Bronchial epithelial cell (primary cell): Measurements from ENCODE around the gene NIPBL. TPM values are rescaled to one million over a fixed set of nuclear protein-coding genes. Genes with fewer than 3 reads are reported as not detected.
"Not testable (repeated sequence)": the region's sequence is repeated elsewhere in the genome, so short reads cannot be mapped to it uniquely, and the experiment has no call there.

Experiments
- DNase-seq: peaks from one replicate; pipeline ENCODE4 v3.0.0-alpha.2; 2010; ENCODE audit warnings: low read depth
- FAIRE-seq: peaks from 2 replicates; lab custom pipeline; 2011; peaks lifted over from hg19 to GRCh38; lab: Jason Lieb, UNC
- H3K27me3 ChIP-seq: 2 replicates; pipeline ENCODE4 v1.5.1; 2011; ENCODE audit warnings: low read length; ENCODE audit not compliant: control insufficient read depth, insufficient read depth
- H3K36me3 ChIP-seq: 2 replicates; pipeline ENCODE4 v1.5.1; 2011; ENCODE audit warnings: low read length; ENCODE audit not compliant: control insufficient read depth, insufficient read depth
- H3K4me3 ChIP-seq: 2 replicates; pipeline ENCODE4 v1.5.1; 2011; ENCODE audit warnings: mild to moderate bottlenecking, low read depth, low read length, control low read depth
- total RNA-seq: library from RNA; depleted of rRNA; stranded (reverse); fragments of >200 nt; gene quantifications from 2 replicates; pipeline ENCODE4 v1.2.1, GENCODE V29; 2014
- TF ChIP-seq, protein P1 (sequence below): IDR thresholded peaks from 2 replicates; pipeline ENCODE4 v1.5.1; 2011; ENCODE audit warnings: mild to moderate bottlenecking, moderate library complexity, low read length, control low read depth, inconsistent platforms; ENCODE audit not compliant: insufficient read depth, severe bottlenecking

The NIPBL gene
- total RNA-seq, 1 donor from 2014 or later = 20.0 TPM

DNA sequence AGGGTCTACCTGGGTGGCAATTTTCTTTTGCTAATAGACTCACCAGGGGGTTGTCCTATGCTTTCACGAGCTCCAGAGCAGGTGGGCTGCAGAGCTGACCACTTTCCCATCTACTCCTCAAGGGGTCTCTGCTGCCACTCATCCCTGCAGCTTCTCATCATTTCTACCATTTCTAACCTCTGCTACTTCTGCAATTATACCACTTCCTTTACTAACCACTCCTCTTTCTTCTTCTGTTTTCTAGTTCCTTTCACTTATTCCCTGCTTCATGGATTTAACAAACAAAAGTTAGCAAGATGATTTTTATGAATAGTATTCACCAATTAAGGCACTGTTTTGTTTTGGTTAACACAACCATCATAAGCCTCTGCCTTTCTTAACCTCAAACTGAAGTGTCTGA, 34.5 kb upstream of the NIPBL start:
- TF ChIP-seq, protein P1, sequence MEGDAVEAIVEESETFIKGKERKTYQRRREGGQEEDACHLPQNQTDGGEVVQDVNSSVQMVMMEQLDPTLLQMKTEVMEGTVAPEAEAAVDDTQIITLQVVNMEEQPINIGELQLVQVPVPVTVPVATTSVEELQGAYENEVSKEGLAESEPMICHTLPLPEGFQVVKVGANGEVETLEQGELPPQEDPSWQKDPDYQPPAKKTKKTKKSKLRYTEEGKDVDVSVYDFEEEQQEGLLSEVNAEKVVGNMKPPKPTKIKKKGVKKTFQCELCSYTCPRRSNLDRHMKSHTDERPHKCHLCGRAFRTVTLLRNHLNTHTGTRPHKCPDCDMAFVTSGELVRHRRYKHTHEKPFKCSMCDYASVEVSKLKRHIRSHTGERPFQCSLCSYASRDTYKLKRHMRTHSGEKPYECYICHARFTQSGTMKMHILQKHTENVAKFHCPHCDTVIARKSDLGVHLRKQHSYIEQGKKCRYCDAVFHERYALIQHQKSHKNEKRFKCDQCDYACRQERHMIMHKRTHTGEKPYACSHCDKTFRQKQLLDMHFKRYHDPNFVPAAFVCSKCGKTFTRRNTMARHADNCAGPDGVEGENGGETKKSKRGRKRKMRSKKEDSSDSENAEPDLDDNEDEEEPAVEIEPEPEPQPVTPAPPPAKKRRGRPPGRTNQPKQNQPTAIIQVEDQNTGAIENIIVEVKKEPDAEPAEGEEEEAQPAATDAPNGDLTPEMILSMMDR = no peak
- no peak overlapping the region for H3K4me3 ChIP-seq
- FAIRE-seq (no peak), DNase-seq (no peak)
- H3K27me3 ChIP-seq = no peaks in the 10 kb centered on the region
- no peaks in the 10 kb centered on the region for H3K36me3 ChIP-seq

DNA sequence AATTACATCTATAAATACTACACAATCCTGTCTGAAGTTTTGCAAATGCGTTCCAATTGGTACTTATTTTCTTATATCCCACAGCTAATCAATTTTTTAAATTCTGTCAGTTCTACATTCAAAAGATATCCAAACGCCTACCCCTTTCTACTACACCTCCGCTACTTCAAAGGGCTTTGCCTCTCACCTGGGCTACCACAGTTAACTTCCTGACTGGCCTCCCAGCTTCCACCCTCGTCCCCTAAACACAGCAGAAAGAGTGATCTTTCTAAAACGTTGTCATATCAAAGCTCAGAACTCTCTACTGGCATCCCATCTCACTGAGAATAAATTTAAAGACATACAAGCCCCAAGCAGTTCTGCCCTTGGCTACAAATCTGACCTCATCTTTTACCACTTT, 32.3 kb upstream of the NIPBL start:
- Histone ChIP-seq H3K27me3 (no peaks in the 10 kb centered on the region), H3K36me3 (no peaks in the 10 kb centered on the region), H3K4me3 (no peak overlapping the region)
- FAIRE-seq (no peak), DNase-seq (no peak)
- TF ChIP-seq, protein P1 = no peak

DNA sequence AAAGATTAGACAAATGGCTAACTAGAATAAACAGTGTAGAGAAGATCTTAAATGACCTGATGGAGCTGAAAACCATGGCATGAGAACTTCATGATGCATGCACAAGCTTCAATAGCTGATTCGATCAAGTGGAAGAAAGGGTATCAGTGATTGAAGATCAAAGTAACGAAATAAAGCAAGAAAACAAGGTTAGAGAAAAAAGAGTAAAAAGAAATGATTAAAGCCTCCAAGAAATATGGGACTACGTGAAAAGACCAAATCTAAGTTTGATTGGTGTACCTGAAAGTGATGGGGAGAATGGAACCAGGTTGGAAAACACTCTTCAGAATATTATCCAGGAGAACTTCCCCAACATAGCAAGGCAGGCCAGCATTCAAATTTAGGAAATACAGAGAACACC, 28.0 kb upstream of the NIPBL start:
- FAIRE-seq, H3K36me3 ChIP-seq, DNase-seq, H3K27me3 ChIP-seq, H3K4me3 ChIP-seq: not testable (repeated sequence)

DNA sequence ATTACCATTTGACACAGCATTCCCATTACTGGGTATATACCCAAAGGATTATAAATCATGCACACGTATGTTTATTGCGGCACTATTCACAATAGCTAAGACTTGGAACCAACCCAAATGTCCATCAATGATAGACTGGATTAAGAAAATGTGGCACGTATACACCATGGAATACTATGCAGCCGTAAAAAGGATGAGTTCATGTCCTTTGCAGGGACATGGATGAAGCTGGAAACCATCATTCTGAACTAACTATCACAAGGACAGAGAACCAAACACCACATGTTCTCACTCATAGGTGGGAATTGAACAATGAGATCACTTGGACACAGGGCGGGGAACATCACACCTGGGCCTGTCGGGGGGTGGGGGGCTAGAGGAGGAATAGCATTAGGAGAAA, 23.7 kb upstream of the NIPBL start:
- H3K36me3 ChIP-seq, H3K4me3 ChIP-seq, FAIRE-seq, DNase-seq, H3K27me3 ChIP-seq: not testable (repeated sequence)

DNA sequence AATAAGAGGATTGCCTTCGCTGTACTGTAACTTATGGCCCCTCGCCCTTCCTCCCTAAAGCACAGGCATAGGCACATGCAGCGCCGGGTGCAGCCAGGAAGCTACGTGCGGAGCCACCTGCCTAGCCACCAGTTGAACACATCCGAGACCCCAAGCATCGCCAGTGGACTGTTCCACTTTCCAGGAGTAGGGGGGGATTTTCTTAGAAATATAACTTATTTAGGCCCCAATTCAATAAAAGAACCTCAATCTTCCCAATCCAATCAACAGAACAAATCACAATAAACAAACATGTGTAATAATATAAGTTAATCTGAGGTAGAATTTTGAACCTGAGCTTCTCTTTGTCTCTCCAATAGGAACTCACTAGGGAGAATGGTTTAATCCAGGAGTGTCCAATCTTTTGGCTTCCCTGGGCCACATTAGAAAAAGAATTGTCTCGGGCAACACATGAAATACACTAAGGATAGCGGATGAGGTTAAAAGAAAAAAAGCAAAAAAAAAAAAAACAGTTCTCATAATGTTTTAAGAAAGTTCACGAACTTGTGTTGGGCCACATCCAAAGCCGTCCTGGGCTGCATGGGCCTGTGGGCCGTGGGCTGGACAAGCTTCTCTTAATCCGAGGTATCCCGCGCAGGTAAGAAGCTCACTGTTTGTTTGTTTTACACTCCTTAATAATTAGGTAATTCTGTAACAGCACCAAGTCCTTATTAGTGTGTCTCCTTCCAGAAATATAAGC, 22.0 kb upstream of the NIPBL start:
- H3K36me3 ChIP-seq = no peaks in the 10 kb centered on the region
- DNase-seq (no peak), FAIRE-seq (no peak)
- no peaks in the 10 kb centered on the region for H3K27me3 ChIP-seq
- TF ChIP-seq, protein P1 = no peak
- no peak overlapping the region for H3K4me3 ChIP-seq

DNA sequence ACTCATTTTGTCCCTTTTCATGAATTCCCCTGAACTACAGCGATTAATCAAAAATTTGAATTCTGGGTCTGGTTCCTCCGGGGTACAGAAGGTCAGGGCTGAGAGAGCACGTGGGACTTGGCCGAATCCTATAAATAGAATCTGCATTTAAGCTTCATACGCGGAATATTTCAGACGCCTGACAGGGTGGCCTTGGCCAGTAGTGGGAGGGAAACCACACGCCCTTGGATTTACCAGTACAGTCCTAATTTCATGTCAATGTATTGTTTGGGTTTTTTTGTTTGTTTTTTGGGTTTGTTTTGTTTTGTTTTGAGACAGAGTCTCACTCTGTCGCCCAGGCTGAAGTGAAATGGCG, 21.5 kb upstream of the NIPBL start:
- TF ChIP-seq, protein P1 = no peak
- H3K36me3 ChIP-seq = no peaks in the 10 kb centered on the region
- no peak for DNase-seq
- H3K27me3 ChIP-seq = no peaks in the 10 kb centered on the region
- FAIRE-seq = no peak
- H3K4me3 ChIP-seq = no peak overlapping the region

DNA sequence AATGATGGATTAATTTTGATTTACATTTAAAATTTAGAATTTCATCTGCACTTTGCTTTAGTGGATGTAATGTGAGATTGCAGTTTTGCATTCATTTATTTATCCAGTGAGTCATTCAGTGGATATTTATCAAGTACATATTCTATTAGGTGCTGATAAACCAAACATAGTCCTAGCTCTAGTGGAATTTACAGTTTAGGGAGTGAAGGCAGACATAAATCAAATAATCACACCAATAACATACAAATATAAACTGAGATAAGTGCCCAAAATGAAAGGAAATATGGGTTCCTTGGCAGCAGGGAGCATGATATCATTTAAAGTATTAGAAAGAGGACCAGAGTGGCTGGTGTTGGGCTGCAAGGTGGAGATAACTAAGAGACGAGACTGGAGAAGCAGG, 14.7 kb upstream of the NIPBL start:
- no peaks in the 10 kb centered on the region for H3K36me3 ChIP-seq
- TF ChIP-seq, protein P1 = no peak
- DNase-seq (no peak), FAIRE-seq (no peak)
- H3K27me3 ChIP-seq = no peaks in the 10 kb centered on the region
- no peak overlapping the region for H3K4me3 ChIP-seq
